ELF-1 (cell line): ENCODE results near the gene TMEM178B.
A peak's percentile ranks its signal among the peaks of the same experiment; 100 is the strongest.

ENCODE experiments used
- DNase-seq: peaks from one replicate; pipeline ENCODE4 v3.0.0-alpha.2; 2016; ENCODE audit warnings: low read depth, low spot score

The TMEM178B gene

DNA sequence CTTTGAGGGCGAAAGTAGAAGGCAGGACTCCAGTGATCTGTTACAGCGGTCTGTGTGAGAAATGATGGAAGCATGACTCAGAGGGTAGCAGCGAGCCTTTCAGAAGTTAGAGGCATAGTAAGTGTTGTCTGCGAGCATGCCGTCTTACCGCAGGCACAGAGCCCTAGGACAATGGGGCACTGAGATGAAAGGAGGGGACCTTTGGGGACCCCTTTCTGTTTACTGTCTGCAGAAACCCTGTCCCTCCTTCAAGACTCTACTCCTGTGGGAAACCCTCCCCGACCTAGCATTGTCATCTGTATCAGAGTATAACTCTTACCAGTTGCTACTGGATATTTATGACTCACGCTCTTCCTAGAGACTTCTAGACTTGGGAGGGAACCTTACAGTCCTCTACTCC, 390.1 kb downstream of the TMEM178B start:
- DNase-seq: no peak

DNA sequence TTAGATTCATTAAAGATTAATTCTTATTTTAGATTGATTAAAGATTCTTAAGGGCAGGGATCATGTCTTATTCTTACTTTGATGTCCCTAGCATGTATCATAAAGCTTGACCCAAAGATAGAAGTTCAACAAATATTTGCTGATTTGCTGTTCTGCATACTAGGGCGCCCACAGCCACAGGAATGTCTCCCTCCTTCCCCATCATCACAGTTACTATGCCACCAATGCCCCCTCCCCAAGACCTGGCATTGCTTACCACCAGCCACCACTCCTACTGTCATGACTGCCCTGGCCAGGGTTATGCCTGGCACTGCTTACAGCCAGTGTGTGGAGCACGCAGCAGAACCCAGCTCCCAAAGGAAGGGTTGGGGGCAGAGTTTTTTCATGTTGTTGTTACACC, 390.7 kb downstream of the TMEM178B start:
- no peak for DNase-seq

GRCh38 chr7:141466151-141466904, 392.5 kb downstream of the TMEM178B start:
- no peak for DNase-seq

GRCh38 chr7:141468341-141468740, 394.5 kb downstream of the TMEM178B start:
- no peak for DNase-seq

DNA sequence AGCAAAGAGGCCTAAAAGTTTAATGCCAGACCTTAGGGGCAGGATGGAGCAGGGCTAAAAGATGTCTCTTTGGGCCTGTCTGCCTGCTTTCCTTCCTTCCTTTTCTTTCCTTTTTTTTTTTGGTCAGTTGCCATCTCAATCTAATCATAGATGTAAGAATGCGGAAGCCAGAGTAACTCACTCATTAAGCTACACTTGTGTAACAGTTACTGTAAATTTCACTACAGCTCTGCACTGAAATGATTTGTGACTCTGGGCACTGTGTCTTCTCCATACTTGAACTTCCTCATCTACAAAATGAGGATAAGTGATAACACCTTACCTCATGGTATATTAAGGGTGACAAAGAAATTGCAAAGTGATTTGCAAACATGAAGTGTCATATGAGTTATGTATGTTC, 401.8 kb downstream of the TMEM178B start:
- no peak for DNase-seq

- DNase-seq: no peak
These were observed 404.0 kb downstream of the TMEM178B start for GRCh38 chr7:141477865-141478264.

DNA sequence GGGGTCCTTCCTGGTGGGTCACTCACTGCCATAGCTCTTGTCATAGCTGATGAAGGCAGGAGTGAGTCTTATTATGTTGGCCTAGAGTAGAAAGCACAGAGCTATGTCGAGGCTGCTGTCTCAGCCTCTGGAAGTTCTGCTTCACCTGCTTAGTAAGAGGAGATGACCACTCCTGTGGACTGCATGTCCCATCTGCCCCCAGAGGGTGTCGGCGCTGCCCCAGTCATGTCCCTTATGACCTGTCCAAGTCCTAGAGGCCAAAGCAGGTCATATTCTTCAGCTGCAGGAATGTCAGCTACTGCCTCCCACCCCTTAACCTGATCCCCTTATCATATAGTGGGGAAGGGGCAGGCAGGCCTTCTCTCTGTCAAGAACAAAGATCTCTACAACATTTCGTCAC, 405.0 kb downstream of the TMEM178B start:
- DNase-seq: no peak

DNA sequence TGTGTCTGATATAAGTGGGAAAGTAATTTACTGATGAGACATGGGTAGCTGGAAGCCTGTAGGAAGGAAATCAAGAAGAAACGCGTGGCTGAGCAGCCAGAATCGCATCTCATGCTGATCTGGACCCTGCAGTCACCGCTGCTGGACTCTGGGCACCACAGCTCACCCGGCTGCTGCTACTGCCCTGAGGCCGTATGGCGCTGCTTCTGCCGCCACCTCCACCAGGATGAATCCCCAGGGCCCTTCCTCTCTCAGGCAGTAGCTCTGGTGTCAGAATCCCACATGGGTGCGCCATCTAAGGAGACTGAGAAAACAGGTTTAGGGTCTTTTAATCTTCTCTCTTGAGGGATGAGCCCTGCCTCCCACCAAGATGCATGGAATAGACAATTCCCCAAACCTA, 407.1 kb downstream of the TMEM178B start:
- DNase-seq: peak; percentile 23

DNA sequence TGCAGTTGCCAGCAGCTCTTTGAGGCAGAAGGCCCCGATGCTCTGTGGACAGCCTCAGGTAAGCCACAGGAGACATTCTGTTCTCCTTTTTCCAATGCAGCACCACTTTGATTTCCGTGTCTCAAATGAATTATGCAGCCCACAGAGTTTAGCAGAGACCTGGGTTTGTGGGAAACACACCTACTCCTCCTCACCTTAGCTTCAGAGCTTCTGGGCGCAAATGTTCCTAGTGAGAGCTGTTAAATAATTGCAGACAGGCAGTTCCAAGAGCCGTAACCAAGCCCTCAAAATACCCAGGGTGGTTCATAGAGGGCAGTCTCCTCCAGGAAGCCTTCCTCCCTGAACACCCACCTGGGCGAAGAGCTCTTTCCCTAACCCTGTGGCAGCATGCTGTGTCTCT, 408.1 kb downstream of the TMEM178B start:
- no peak for DNase-seq

- no peak for DNase-seq
These were observed 409.2 kb downstream of the TMEM178B start for GRCh38 chr7:141483044-141483443.

- no peak for DNase-seq
These were observed 411.0 kb downstream of the TMEM178B start for GRCh38 chr7:141484907-141485306.

- DNase-seq: no peak
These were observed 413.1 kb downstream of the TMEM178B start for GRCh38 chr7:141486959-141487358.

GRCh38 chr7:141490474-141490873, 416.6 kb downstream of the TMEM178B start:
- peak; percentile 17 for DNase-seq

- DNase-seq: no peak
These were observed 421.2 kb downstream of the TMEM178B start for GRCh38 chr7:141495057-141495456.

DNA sequence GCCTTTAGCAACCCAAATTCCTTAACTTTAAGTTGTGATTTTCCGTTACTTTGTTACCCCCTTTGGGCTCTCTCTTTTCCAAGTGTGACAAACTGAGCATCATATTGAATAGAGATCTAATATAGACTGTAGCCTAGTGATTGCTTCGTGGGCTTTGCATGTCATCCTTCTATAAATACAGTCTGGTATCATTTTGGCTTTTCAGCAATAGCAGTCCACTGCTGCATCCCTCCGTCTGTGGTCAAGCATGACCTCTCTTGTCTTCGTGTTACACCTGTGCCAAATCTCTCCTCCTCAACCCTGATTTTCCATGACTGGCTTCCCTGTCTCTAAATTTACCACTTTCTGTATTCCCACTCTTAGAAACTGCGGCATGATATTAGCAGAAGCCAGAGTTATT, 423.5 kb downstream of the TMEM178B start:
- no peak for DNase-seq

- DNase-seq: no peak
These were observed 426.7 kb downstream of the TMEM178B start for GRCh38 chr7:141500608-141501007.

GRCh38 chr7:141501451-141501850, 427.6 kb downstream of the TMEM178B start:
- DNase-seq: no peak

GRCh38 chr7:141511316-141511675, 437.4 kb downstream of the TMEM178B start:
- DNase-seq: peak; percentile 5

DNA sequence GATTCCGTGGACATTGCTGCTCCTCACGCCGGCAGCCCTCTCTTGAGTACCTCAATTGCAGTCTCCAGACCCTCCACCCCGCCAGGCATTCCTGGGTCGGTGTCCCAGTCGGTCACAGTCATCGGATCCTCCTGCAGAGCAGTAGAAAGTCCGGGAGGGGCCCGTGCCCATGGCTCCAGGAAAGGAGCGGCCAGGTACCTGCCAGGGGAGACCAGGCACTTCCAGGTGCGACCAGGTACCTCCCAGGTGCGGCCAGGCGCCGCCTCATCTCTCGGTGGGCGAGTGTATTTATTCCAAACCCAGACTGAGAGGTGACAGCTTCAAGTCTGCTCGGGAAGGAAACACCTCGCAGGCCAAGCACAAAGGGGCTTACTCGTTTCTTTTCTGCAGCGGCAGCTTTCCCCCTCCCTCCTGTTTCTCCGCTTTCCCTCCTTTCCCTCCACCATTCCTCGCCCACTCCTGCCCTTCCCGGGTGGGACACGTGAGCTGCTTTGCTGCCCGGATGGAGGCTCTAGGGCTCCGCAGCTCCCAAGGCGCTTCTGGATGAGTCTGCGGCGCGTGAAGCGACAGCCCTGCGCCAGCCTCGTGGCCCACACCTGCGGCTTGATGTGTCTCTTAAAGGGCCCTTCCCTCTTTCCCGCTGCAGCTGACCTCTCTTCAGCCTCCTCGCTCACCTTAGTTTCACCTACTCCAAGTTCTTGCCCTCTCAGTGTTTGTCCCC, 438.0 kb downstream of the TMEM178B start:
- peak; percentile 15 for DNase-seq

- no peak for DNase-seq
These were observed 438.7 kb downstream of the TMEM178B start for GRCh38 chr7:141512597-141512996.

DNA sequence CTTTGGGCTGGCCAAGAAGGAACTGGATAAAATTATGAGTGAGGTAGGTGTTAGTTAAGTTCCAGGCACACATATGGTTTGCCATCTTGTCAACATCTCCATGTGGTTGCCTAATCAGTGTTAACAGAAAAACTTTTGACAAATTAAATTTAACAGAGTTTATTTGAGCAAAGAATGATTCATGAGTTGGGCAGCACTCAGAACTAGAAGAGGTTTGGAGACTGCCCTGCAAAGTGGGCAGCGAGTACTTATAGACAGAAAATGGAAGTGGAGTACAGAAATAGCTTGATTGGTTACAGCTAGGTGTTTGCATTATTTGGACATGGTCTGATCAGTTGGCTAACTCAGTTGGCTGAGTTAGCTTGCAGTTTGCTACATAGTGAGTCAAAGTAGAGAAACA, 439.9 kb downstream of the TMEM178B start:
- DNase-seq: no peak

DNA sequence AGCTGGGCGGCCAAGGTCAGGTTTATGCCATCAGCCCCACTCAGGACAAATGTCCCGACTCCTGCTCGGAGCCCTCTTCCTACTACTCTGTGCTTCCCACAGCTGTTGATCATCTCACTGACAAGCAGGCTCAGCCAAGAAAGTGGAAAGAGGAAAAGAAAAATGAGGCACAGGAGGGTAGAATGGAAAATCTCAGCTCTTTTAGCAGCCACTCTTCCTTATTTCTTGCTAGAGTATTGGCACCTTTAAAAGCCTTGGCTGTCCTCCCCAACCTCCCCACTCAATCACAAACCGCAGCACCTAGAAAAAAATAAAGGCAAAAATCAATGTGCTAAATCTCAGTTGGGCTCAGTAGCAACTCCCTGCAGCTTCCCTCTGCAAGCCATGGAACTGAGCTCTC, 442.1 kb downstream of the TMEM178B start:
- no peak for DNase-seq

DNA sequence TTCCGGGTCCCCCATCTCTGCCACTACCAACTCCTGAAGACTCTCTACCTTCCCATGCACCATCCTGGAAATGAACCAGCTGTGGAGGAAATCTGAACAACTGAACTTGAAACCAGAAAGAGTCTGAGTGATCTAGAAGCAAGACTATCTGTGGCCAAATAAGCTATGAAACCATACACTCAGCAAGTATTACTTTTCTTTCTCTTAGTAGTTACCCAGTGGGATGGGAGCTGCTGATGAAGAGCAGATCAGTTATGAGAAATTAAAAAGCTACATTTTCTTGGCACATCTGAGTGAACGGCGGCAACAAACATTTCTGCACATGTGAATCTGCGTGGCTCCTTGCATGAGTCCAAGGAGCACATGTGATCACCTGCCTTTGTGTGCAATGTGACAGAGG, 445.8 kb downstream of the TMEM178B start:
- DNase-seq: no peak
